ENCODE results near the gene CCDC192. TPM values are rescaled to one million over a fixed set of nuclear protein-coding genes. Genes with fewer than 3 reads are reported as not detected.

The CCDC192 gene
- total and polyA plus RNA-seq, 2 of the 4 experiments (the other 2 are of a cell fraction) = not detected

DNA sequence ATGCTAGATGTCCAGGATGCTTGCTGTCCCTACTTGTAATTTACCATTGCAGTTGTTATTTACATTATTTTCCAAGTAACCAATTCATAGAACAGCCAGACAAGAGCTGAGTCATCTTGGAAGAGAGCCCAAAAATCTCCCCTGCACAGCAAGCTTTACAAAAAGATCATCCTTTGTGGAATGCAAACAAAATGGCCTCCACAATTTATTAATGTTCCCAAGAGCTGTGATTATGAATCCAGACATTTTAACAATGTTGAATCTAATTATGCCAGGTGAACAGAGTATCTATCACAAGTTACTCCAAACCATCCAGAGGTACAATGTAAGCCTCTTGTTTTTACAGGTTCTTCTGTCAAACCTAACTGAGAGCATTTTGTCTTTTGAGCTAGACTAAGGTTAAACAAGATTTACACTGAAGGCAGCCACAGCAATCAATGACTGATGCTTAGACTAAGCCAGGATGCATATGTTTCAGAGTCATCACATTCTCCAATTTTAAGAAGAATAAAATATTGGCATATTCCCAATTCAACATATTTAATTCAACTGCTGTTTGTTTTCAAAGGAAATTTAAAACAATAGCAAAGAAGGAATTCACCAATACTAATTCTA, 285.1 kb downstream of the CCDC192 start:
- ATAC-seq (ENCODE audit: low read depth) (peak; percentile 92), DNase-seq (peak; percentile 96)
- Histone ChIP-seq H4K20me1 (ENCODE audit: insufficient read depth, low read length) (no peaks in the 10 kb centered on the region), H2AK5ac (ENCODE audit: low read depth, low read length) (peak overlapping the region; percentile 78; the same call in 1 of the 2 replicates), H2BK120ac (ENCODE audit: low read depth, low read length) (peak overlapping the region; percentile 58), H3K9me3 (ENCODE audit: control insufficient read depth, insufficient read depth, low read length) (no peaks in the 10 kb centered on the region), H3K4me3 (ENCODE audit: insufficient read depth, low read depth, low read length) (no peak overlapping the region), H2BK5ac (ENCODE audit: low read depth, low read length, poor library complexity, severe bottlenecking) (peak overlapping the region; percentile 65), H4K91ac (ENCODE audit: insufficient read depth, low read depth, low read length) (peak overlapping the region; percentile 59; the same call in 1 of the 2 replicates), H3K9me1 (ENCODE audit: insufficient read depth, low read length) (peaks cover 7% of the 10 kb centered on the region), H3K27me3 (ENCODE audit: control insufficient read depth, insufficient read depth, low read length) (no peaks in the 10 kb centered on the region), H3K4ac (ENCODE audit: low read depth, low read length) (peak overlapping the region; percentile 72; the same call in 1 of the 2 replicates), H2AFZ (replicated peaks; ENCODE audit: low read length, poor library complexity) (peak overlapping the region; percentile 53), H2AK9ac (replicated peaks; ENCODE audit: low read depth, low read length, poor library complexity) (no peak overlapping the region), H3K23ac (ENCODE audit: low read depth, low read length) (no peak overlapping the region), H4K5ac (ENCODE audit: low read depth, low read length) (no peak overlapping the region), H3K27ac (ENCODE audit: insufficient read depth, low read length) (peak overlapping the region; percentile 35; the same call in 1 of the 2 replicates), H3K18ac (ENCODE audit: low read depth, low read length) (peak overlapping the region; percentile 6; the same call in 1 of the 2 replicates), H3K56ac (ENCODE audit: extremely low read depth, insufficient read depth, low read length) (peak overlapping the region; percentile 48), H2BK20ac (ENCODE audit: low read depth, low read length) (peak overlapping the region; percentile 67; the same call in 1 of the 2 replicates), H3K79me1 (ENCODE audit: low read depth in 1 of 2, low read length in 2 of 2) (no peaks in the 10 kb centered on the region; a peak in 1 of 4 replicates), H3K9ac (ENCODE audit: low read depth, low read length) (no peak overlapping the region), H3K14ac (replicated peaks; ENCODE audit: low read depth, low read length) (peak overlapping the region; percentile 31; the same call in 1 of the 2 replicates), H4K8ac (ENCODE audit: low read depth in 2 of 2, low read length in 2 of 2) (peak overlapping the region in 1 of 2 experiments; percentile 57; a peak in 1 of 4 replicates), H3K36me3 (ENCODE audit: control insufficient read depth, insufficient read depth, low read length) (no peaks in the 10 kb centered on the region), H3K4me2 (ENCODE audit: low read depth, low read length) (peak overlapping the region; percentile 63), H3K4me1 (ENCODE audit: control insufficient read depth, insufficient read depth, low read length) (peaks cover 5% of the 10 kb centered on the region), H2BK15ac (ENCODE audit: low read depth, low read length) (0 out of 3 replicates have a peak overlapping the region, but pooled peaks have one; percentile 26)
- dilution Hi-C loops (cut with HindIII; ENCODE audit: low sequenced_read_pairs, unreplicated experiment) (no loop called here), in situ Hi-C loops (cut with MboI; ENCODE audit: low sequenced_read_pairs) (no loop called here), intact Hi-C loops (cut with micrococcal nuclease) (no loop called here)
- TF ChIP-seq POLR2A (IDR thresholded peaks at IDR 0.05; ENCODE audit: low read depth, low read length) = no peak
- no peak for TF ChIP-seq MAZ (IDR thresholded peaks at IDR 0.05; ENCODE audit: borderline replicate concordance, low read depth, low read length)
- no peak for TF ChIP-seq RFX5 (IDR thresholded peaks at IDR 0.05; ENCODE audit: low read depth, low read length)
- TF ChIP-seq, protein P1, sequence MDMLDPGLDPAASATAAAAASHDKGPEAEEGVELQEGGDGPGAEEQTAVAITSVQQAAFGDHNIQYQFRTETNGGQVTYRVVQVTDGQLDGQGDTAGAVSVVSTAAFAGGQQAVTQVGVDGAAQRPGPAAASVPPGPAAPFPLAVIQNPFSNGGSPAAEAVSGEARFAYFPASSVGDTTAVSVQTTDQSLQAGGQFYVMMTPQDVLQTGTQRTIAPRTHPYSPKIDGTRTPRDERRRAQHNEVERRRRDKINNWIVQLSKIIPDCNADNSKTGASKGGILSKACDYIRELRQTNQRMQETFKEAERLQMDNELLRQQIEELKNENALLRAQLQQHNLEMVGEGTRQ (IDR thresholded peaks at IDR 0.05; ENCODE audit: low read depth, low read length) = no peak
- TF ChIP-seq, protein P2, sequence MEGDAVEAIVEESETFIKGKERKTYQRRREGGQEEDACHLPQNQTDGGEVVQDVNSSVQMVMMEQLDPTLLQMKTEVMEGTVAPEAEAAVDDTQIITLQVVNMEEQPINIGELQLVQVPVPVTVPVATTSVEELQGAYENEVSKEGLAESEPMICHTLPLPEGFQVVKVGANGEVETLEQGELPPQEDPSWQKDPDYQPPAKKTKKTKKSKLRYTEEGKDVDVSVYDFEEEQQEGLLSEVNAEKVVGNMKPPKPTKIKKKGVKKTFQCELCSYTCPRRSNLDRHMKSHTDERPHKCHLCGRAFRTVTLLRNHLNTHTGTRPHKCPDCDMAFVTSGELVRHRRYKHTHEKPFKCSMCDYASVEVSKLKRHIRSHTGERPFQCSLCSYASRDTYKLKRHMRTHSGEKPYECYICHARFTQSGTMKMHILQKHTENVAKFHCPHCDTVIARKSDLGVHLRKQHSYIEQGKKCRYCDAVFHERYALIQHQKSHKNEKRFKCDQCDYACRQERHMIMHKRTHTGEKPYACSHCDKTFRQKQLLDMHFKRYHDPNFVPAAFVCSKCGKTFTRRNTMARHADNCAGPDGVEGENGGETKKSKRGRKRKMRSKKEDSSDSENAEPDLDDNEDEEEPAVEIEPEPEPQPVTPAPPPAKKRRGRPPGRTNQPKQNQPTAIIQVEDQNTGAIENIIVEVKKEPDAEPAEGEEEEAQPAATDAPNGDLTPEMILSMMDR (conservative IDR thresholded peaks at IDR 0.05; ENCODE audit: low read depth, low read length) = no peak
- peak; percentile 49; the same call in 1 of the 2 replicates for TF ChIP-seq NFE2L2 (IDR thresholded peaks at IDR 0.05; ENCODE audit: low read depth, low read length)
- TF ChIP-seq BHLHE40 (IDR thresholded peaks at IDR 0.05; ENCODE audit: low read depth, low read length) = no peak
- no peak for TF ChIP-seq CEBPB (IDR thresholded peaks at IDR 0.05; ENCODE audit: low read depth, low read length)
- peak; percentile 41; the same call in 1 of the 2 replicates for TF ChIP-seq MAFK (IDR thresholded peaks at IDR 0.05; ENCODE audit: low read depth, low read length)
- peak; percentile 68 for TF ChIP-seq FOS (IDR thresholded peaks at IDR 0.05; ENCODE audit: low read depth, low read length)
- TF ChIP-seq SMC3 (IDR thresholded peaks at IDR 0.05; ENCODE audit: low read depth, low read length) = peak; percentile 3; the same call in 1 of the 2 replicates
- no TSS peak for BruUV-seq (replicated peaks)
- CTCF ChIA-PET = interaction anchor here (0.7 to 0.9 kb wide), 2 partner anchors 15 to 93 kb away, joined by 3 read pairs; no protein-coding TSS in a partner anchor
- POLR2A ChIA-PET (ENCODE audit: unreplicated experiment) = no interaction called here

Data from IMR-90 (cell line).